ENCODE data around the gene ADH1B. TPM values are rescaled to one million over a fixed set of nuclear protein-coding genes. Genes with fewer than 3 reads are reported as not detected.
A peak's percentile ranks its signal among the peaks of the same experiment; 100 is the strongest.

The ADH1B gene
- total and polyA plus RNA-seq, 2 of the 4 experiments (the other 2 are of a cell fraction), result 0.36 to 0.46 TPM

- POLR2A ChIA-PET (ENCODE audit: unreplicated experiment), result no interaction called here
- in situ Hi-C loops (cut with MboI; ENCODE audit: low sequenced_read_pairs), result no loop called here
- peak overlapping the region; percentile 68; the same call in 2 of the 3 replicates for H2BK15ac ChIP-seq (ENCODE audit: low read depth, low read length)
These were observed 41.6 kb upstream of the ADH1B start for GRCh38 chr4:99362768-99363167.

More at GRCh38 chr4:99362768-99363167, 41.6 kb upstream of the ADH1B start:
- Histone ChIP-seq H3K18ac (ENCODE audit: low read depth, low read length) (peak overlapping the region; percentile 94; the same call in 1 of the 2 replicates), H3K4me1 (ENCODE audit: control insufficient read depth, insufficient read depth, low read length) (peaks cover 3% of the 10 kb centered on the region; the same call in 1 of the 2 replicates), H3K4ac (ENCODE audit: low read depth, low read length) (no peak overlapping the region), H3K23ac (ENCODE audit: low read depth, low read length) (no peak overlapping the region), H3K4me3 (ENCODE audit: insufficient read depth, low read depth, low read length) (no peak overlapping the region), H3K9ac (ENCODE audit: low read depth, low read length) (no peak overlapping the region), H3K36me3 (ENCODE audit: control insufficient read depth, insufficient read depth, low read length) (no peaks in the 10 kb centered on the region), H3K27me3 (ENCODE audit: control insufficient read depth, insufficient read depth, low read length) (no peaks in the 10 kb centered on the region), H3K79me1 (ENCODE audit: low read depth in 1 of 2, low read length in 2 of 2) (no peaks in the 10 kb centered on the region), H4K8ac (ENCODE audit: low read depth in 2 of 2, low read length in 2 of 2) (peak overlapping the region in 1 of 2 experiments; percentile 35; a peak in 1 of 4 replicates), H3K14ac (replicated peaks; ENCODE audit: low read depth, low read length) (no peak overlapping the region), H4K5ac (ENCODE audit: low read depth, low read length) (peak overlapping the region; percentile 96), H2AFZ (replicated peaks; ENCODE audit: low read length, poor library complexity) (no peak overlapping the region), H2AK5ac (ENCODE audit: low read depth, low read length) (no peak overlapping the region), H3K9me3 (ENCODE audit: control insufficient read depth, insufficient read depth, low read length) (no peaks in the 10 kb centered on the region), H3K56ac (ENCODE audit: extremely low read depth, insufficient read depth, low read length) (no peak overlapping the region), H3K9me1 (ENCODE audit: insufficient read depth, low read length) (no peaks in the 10 kb centered on the region), H4K91ac (ENCODE audit: insufficient read depth, low read depth, low read length) (peak overlapping the region; percentile 28; the same call in 1 of the 2 replicates), H3K4me2 (ENCODE audit: low read depth, low read length) (no peak overlapping the region), H2BK120ac (ENCODE audit: low read depth, low read length) (peak overlapping the region; percentile 53), H2BK20ac (ENCODE audit: low read depth, low read length) (no peak overlapping the region; the same call in 1 of the 2 replicates), H4K20me1 (ENCODE audit: insufficient read depth, low read length) (no peaks in the 10 kb centered on the region), H2AK9ac (replicated peaks; ENCODE audit: low read depth, low read length, poor library complexity) (no peak overlapping the region), H3K27ac (ENCODE audit: insufficient read depth, low read length) (peak overlapping the region; percentile 20; the same call in 1 of the 2 replicates), H2BK5ac (ENCODE audit: low read depth, low read length, poor library complexity, severe bottlenecking) (no peak overlapping the region)
- ATAC-seq (ENCODE audit: low read depth) (no peak), DNase-seq (no peak)
- dilution Hi-C loops (cut with HindIII; ENCODE audit: low sequenced_read_pairs, unreplicated experiment) (no loop called here), intact Hi-C loops (cut with micrococcal nuclease) (no loop called here)
- TF ChIP-seq CTCF (conservative IDR thresholded peaks at IDR 0.05; ENCODE audit: low read depth, low read length), result no peak
- TF ChIP-seq POLR2A (IDR thresholded peaks at IDR 0.05; ENCODE audit: low read depth, low read length), result no peak
- TF ChIP-seq FOS (IDR thresholded peaks at IDR 0.05; ENCODE audit: low read depth, low read length), result no peak
- TF ChIP-seq USF2 (IDR thresholded peaks at IDR 0.05; ENCODE audit: low read depth, low read length), result no peak
- TF ChIP-seq ELK1 (IDR thresholded peaks at IDR 0.05; ENCODE audit: borderline replicate concordance, low read depth, low read length), result no peak
- no peak for TF ChIP-seq MAFK (IDR thresholded peaks at IDR 0.05; ENCODE audit: low read depth, low read length)
- TF ChIP-seq NFE2L2 (IDR thresholded peaks at IDR 0.05; ENCODE audit: low read depth, low read length), result no peak
- TF ChIP-seq MXI1 (IDR thresholded peaks at IDR 0.05; ENCODE audit: borderline replicate concordance, low read depth, low read length), result no peak
- no peak for TF ChIP-seq BHLHE40 (IDR thresholded peaks at IDR 0.05; ENCODE audit: low read depth, low read length)
- TF ChIP-seq CEBPB (IDR thresholded peaks at IDR 0.05; ENCODE audit: low read depth, low read length), result no peak
- TF ChIP-seq RFX5 (IDR thresholded peaks at IDR 0.05; ENCODE audit: low read depth, low read length), result no peak
- TF ChIP-seq CHD1 (IDR thresholded peaks at IDR 0.05; ENCODE audit: low read depth, low read length), result no peak
- TF ChIP-seq RCOR1 (IDR thresholded peaks at IDR 0.05; ENCODE audit: insufficient replicate concordance, low read length), result no peak
- no peak for TF ChIP-seq MAZ (IDR thresholded peaks at IDR 0.05; ENCODE audit: borderline replicate concordance, low read depth, low read length)
- no peak for TF ChIP-seq RAD21 (IDR thresholded peaks at IDR 0.05; ENCODE audit: low read length)
- no TSS peak for BruUV-seq (replicated peaks)
- CTCF ChIA-PET, result interaction anchor here (0.6 to 1.5 kb wide), 2 partner anchors 15 to 86 kb away, joined by 4 read pairs; no protein-coding TSS in a partner anchor
